ENCODE data around the gene PALM2AKAP2.

GRCh38 chr9:109769250-109769649 is 10.7 kb upstream of the PALM2AKAP2 start:
- no peak for TF ChIP-seq FOXA1 (IDR thresholded peaks at IDR 0.05)
- no peak for TF ChIP-seq FOXK2 (IDR thresholded peaks at IDR 0.05)
- TF ChIP-seq BHLHE40 (IDR thresholded peaks at IDR 0.05; ENCODE audit: borderline replicate concordance): no peak
- no peak for TF ChIP-seq SP1 (IDR thresholded peaks at IDR 0.05)
- TF ChIP-seq ELF4 (IDR thresholded peaks at IDR 0.05): no peak
- no peak for TF ChIP-seq FOXM1 (IDR thresholded peaks at IDR 0.05; ENCODE audit: borderline replicate concordance)
- TF ChIP-seq CTBP1 (IDR thresholded peaks at IDR 0.05; ENCODE audit: borderline replicate concordance): no peak
- TF ChIP-seq TARDBP (IDR thresholded peaks at IDR 0.05): no peak
- no peak for TF ChIP-seq PKNOX1 (IDR thresholded peaks at IDR 0.05)
- TF ChIP-seq ZNF384 (IDR thresholded peaks at IDR 0.05): no peak
